ENCODE measurements around the gene OR2L2.
"Not testable (repeated sequence)": the region's sequence is repeated elsewhere in the genome, so short reads cannot be mapped to it uniquely, and the experiment has no call there.

OR2L2 gene, protein sequence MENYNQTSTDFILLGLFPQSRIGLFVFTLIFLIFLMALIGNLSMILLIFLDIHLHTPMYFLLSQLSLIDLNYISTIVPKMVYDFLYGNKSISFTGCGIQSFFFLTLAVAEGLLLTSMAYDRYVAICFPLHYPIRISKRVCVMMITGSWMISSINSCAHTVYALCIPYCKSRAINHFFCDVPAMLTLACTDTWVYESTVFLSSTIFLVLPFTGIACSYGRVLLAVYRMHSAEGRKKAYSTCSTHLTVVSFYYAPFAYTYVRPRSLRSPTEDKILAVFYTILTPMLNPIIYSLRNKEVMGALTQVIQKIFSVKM

DNA sequence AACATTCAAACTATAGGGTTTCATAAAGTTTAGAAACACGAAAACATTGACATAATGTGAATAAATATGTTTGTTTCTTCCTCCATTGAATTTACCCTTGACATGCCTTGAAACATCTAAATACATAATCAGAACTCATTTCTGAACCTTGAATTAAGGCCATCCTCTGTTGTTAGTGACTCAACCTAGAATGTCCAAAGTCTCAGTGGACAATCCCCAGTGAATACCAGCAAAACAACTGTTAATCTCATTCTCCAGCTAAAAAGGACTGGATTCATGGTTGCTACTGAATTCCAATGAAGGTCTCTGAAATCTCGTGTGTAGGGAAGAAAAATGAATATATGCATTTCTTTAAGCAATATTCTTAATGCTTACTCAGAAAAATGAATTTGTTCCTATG, at the start of gene OR2L2:
OR2L2 (plus strand) TSS at position 301 of the 400 bp plus-strand sequence. CDS start 8,198 bp downstream, outside the sequence.
- DNase-seq (ENCODE audit: low spot score): no peak

DNA sequence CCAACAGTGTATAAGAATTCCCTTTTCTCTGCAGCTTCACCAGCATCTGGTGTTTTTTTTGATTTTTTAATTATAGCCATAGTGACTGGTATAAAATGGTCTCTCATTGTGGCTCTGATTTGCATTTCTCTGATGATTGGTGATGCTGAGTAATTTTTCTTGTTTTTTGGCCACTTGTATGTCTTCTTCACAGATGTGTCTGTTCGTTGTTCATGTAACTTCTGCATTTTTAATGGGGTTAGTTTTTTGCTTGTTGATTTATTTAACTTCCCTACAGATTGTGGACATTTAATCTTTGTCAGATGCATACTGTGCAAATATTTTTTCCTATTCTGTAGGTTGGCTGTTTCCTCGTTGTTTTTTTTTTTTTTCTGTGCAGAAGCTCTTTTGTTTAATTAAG, 36.9 kb upstream of the OR2L2 start:
- no peak for DNase-seq (ENCODE audit: low spot score)

DNA sequence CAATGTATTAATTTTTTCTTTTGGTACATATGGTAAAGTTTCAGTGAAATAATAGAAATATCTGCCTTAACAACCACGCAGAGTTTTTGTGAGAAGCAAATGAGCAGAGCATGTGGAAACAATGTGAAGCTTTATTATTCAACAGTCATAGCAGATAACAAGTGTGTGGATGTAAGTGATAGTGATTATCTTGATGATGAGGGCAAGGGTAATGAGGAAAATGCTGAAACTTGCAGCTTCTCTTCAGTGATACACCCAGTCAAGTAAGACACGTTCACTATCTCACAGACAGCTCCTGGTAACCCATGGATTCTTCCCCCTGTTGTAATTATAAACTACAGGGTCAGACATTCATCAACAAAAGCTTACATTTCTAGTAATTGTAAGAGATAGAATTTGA, 31.1 kb upstream of the OR2L2 start:
- DNase-seq (ENCODE audit: low spot score): no peak

DNA sequence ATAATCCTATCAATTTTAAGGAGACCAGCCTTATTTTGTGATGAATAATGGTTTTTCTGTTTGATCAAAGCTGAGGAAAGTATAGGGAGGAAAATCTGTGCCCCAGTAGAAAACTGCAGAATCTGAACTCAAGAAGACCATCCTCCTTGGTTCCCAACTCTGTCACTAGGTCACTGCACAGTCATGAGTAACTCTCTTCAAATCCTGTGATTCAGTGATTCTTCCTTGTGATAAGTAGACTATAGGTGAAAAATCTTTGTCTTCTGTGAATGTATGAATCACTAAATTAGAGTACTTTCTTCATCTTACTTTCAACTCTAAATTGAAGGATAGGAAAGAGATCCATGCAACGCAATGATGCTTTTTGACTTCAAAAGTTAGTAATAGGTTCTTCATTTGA, 29.7 kb upstream of the OR2L2 start:
- DNase-seq (ENCODE audit: low spot score): no peak

DNA sequence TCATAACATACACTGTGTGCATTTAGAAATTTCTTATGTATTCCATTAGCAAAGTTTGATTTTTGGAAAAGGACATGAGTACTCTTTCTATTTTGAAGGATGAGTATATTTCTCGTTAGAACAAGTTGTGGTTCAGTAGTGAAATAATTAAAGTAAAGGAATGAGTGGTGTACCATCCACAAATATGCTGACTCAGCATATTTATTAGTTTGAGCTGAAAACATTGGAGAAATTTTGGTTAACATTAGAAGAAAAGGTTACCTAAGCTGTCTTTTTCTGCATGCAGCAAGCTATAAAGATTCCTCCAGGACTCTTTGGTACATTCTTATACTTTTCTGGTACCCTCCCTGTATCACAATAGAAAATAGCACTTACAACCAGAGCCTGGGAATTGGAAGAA, 22.1 kb upstream of the OR2L2 start:
- DNase-seq (ENCODE audit: low spot score): no peak

DNA sequence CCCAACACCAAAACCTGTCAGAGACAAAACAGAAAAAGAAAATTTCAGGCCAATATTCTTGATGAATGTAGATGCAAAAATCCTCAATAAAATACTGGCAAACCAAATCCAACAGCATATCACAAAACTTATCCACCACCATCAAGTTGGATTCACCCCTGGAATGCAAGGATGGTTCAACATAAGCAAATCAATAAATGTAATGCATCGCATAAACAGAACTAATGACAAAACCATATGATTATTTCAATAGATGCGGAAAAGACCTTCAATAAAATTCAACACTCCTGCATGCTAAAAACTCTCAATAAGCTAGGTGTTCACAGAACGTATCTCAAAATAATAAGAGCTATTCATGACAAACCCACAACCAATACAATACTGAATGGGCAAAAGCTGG, 20.2 kb upstream of the OR2L2 start:
- no peak for DNase-seq (ENCODE audit: low spot score)

DNA sequence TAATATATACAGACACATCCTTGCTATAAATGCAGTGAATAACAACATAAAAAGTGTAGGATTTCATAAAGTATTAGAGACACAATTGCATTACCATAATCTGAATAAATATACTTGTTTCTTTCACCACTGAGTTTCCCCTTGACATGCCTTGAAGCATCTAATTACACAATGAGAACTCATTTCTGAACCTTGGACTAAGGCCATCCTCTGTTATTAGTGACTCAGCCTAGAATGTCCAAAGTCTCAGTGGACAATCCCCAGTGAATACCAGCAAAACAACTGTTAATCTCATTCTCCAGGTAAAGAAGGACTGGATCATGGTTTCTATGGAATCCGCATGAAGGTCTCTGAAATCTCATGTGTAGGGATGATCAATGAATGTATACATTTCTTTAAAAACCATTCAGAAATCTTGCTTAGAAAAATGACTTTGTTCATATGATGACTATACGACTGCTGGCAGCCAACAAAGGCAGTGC, 16.6 kb upstream of the OR2L2 start, which contains the start of gene OR2L5:
OR2L5 (plus strand) TSS at position 432 of the 482 bp plus-strand sequence. CDS start 8,288 bp downstream, outside the sequence.
- DNase-seq (ENCODE audit: low spot score): no peak

DNA sequence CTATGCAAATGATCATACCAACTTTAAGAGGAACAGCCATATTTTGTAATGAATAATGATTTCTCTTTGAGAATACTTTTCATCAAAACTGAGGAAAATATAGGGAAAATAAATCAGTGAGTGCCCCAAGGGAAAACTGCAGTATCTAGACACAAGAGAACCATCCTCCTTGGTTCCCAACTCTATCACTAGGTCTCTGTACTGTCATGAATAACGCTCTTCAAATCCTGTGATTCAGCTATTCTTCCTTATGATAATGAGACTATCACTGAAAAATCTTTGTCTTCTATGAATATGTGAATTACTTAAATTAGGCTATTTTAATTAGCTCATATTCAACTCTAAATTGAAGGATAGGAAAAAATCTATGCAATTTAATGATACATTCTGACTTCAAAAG, 14.1 kb upstream of the OR2L2 start:
- DNase-seq (ENCODE audit: low spot score): no peak

DNA sequence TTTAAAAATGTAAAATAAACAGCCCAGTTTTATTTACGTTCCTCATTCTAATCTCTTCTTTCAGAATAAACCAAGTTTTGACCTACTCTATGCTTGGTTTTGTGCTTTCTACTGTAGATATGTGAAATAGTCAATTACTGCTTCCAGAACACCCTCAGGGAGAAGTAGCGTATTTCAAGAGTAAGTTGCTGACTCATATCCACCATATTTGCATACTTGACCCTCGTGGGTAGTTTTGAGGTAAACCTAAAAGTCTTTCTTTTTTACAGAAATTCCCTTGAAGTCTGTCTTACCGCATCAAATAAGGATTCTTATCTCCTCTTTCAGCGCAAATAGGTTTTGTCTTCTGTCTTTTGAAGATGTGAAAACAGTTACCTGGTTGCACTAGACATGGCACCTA, 15.3 kb downstream of the OR2L2 start:
- DNase-seq (ENCODE audit: low spot score): no peak

DNA sequence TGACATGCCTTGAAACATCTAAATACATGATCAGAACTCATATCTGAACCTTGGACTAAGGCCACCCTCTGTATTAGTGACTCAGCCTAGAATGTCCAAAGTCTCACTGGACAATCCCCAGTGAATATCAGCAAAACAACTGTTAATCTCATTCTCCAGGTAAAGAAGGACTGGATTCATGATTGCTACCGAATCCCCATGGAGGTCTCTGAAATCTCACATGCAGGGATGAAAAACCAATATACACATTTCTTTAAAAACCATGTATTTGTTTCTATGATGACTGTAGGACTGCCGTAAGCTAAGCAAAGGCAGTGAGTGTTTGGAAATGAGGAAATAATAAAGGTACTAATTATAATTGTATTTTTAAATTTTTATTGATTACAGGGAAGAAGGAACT, 16.7 kb downstream of the OR2L2 start, which contains the start of gene OR2L3:
OR2L3 (plus strand) TSS at position 301 of the 400 bp plus-strand sequence. CDS start 13,846 bp downstream, outside the sequence.
- no peak for DNase-seq (ENCODE audit: low spot score)

DNA sequence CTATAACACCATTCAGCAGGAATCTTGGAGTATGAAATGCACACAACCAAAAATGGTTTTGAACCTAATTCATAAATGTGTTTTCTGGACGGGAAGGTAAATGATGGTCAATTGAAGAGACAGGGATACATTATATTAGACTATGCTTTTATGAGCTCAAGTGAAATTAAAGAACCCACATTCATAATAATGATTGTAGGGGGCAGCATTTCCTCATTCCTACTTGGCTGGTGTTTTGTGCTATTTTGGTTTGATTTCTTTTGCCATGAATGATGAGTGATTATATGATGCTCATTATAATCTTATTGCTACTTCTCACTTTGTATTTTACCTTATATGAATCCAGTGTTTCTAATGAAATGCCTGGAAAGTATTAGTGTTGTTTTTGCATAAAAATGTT, 17.1 kb downstream of the OR2L2 start:
- no peak for DNase-seq (ENCODE audit: low spot score)

DNA sequence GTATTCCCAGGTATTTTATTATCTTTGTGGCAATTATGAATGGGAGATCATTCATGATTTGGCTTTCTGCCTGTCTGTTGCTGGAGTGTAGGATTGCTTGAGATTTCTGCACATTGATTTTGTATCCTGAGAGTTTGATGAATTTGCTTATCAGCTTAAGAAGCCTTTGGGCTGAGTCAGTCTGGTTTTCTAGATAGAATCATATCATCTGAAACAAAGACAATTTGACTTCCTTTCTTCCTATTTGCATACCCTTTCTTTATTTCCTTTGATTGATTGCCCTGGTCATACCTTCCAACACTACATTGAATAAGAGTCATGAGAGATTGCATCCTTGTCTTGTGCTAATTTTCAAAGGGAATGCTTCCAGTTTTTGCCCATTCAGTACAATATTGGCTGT, 24.8 kb downstream of the OR2L2 start:
- DNase-seq (ENCODE audit: low spot score): no peak

DNA sequence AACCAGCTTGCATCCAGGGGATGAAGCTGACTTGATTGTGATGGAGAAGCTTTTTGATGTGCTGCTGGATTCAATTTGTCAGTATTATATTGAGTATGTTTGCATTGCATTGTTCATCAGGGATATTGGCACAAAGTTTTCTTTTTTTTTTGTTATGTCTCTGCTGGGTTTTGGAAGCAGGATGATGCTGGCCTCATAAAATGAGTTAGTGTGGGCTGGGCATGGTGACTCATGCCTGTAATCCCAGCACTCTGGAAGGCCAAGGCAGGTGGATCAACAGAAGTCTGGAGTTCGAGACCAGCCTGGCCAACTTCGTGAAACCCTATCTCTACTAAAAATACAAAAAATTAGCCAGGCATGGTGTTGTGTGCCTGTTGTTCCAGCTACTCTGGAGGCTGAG, 25.4 kb downstream of the OR2L2 start:
- no peak for DNase-seq (ENCODE audit: low spot score)

DNA sequence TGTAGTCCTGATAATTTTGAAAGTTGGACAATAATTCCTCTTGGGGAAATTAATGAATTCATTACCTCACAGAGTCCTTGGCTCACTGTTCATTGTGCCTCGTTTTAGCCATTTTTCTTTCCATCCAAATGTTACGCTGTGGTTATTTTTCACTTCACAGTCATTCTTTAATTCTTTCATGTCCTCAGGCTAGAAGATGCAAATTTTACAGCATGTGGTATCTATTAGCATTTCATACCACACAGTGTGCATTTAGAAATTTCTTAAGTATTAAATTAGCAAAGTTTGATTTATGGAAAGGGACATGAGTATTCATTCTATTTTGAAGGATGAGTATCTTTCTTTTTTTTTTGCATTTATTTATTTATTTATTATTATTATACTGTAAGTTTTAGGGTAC, 35.2 kb downstream of the OR2L2 start:
- no peak for DNase-seq (ENCODE audit: low spot score)

DNA sequence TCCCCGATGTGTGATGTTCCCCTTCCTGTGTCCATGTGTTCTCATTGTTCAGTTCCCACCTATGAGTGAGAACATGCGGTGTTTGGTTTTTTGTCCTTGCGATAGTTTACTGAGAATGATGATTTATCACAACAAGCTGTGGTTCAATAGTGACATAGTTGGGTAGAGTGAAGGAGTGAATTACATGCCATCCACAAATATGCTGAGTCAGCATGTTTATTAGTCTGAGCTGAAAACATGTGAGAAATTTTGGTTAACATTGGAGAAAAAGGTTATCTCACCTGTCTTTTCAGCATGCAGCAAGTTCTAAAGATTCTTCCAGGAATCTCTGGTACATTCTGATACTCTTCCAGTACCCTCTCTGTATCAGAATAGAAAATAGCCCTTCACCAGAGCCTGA, 35.7 kb downstream of the OR2L2 start:
- DNase-seq (ENCODE audit: low spot score): no peak

DNA sequence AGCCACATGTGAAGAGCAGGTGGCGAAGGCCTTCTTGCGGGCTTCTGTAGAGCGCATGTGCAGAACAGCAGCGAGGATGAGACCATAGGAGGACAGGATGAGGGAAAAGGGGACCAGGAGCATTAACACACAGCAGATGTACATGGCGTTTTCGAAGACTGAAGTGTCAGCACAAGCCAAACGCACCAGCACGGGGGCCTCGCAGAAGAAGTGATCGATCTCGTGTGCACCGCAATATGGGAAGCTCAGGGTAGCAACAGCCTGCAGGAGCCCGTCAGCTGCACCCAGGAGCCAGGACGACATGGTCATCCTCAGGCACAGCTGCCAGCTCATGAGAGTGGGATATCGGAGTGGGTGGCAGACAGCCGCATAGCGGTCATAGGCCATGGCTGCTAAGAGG, 54.0 kb downstream of the OR2L2 start:
- DNase-seq (ENCODE audit: low spot score): not testable (repeated sequence)
